GM12891 (cell line): ENCODE measurements around the gene BACH2.

ENCODE experiments used
- POLR2A ChIP-seq: IDR thresholded peaks from 2 replicates; pipeline ENCODE4 v1.6.1; 2011; ENCODE audit warnings: low read depth, low read length, control low read depth
- POLR2AphosphoS5 ChIP-seq: IDR thresholded peaks from 2 replicates; pipeline ENCODE4 v1.6.1; 2011; ENCODE audit warnings: low read depth, low read length, control low read depth
- TAF1 ChIP-seq: IDR thresholded peaks from 2 replicates; pipeline ENCODE4 v1.6.1; 2011; ENCODE audit warnings: low read depth, low read length, control low read depth

DNA sequence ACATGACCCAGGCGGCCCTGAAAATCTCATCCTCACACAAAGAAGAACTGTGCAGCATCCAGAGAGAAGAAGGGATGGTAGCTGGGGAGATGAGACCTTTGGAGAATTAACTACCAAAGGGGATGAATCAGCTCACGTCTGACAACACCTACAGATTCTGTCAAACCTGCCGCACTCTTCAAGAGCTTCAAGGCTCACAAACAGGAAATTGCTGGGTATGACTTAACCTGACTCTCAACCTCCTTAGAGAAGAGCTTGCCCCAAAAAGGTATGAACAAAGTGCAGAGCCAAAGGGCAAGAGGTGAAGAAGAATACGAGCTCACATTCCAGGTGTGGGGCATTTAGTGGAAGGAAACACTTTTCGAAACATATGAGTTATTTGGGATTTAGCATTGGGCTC lies 139.8 kb downstream of the BACH2 start:
- TF ChIP-seq POLR2A (no peak), TAF1 (no peak), POLR2AphosphoS5 (no peak)
